Measurements from ENCODE around the gene COBLL1.

COBLL1 gene

GRCh38 chr2:164802095-164802707 lies 39.4 kb downstream of the COBLL1 start:
- no peaks in the 10 kb centered on the region for H3K4me1 ChIP-seq (ENCODE audit: control insufficient read depth, insufficient read depth, low read length)
- no peaks in the 10 kb centered on the region for H3K36me3 ChIP-seq (ENCODE audit: control insufficient read depth in 2 of 2, insufficient read depth in 2 of 2, low read length in 2 of 2)
- no peak overlapping the region for H3K9ac ChIP-seq (ENCODE audit: low read length in 2 of 2)
- H3K4me3 ChIP-seq (ENCODE audit: low read length in 2 of 2): no peak overlapping the region
- H3K9me3 ChIP-seq (ENCODE audit: control insufficient read depth in 2 of 2, low read length in 2 of 2): no peaks in the 10 kb centered on the region
- H3K27me3 ChIP-seq (ENCODE audit: control insufficient read depth in 1 of 2, insufficient read depth in 2 of 2, low read length in 2 of 2): no peaks in the 10 kb centered on the region
- H3K27ac ChIP-seq (ENCODE audit: low read length): no peak overlapping the region

GRCh38 chr2:164800572-164800971 lies 41.1 kb downstream of the COBLL1 start:
- Histone ChIP-seq H3K4me3 (ENCODE audit: low read length in 2 of 2) (no peak overlapping the region), H3K36me3 (ENCODE audit: control insufficient read depth in 2 of 2, insufficient read depth in 2 of 2, low read length in 2 of 2) (no peaks in the 10 kb centered on the region), H3K27me3 (ENCODE audit: control insufficient read depth in 1 of 2, insufficient read depth in 2 of 2, low read length in 2 of 2) (no peaks in the 10 kb centered on the region), H3K4me1 (ENCODE audit: control insufficient read depth, insufficient read depth, low read length) (no peaks in the 10 kb centered on the region), H3K9ac (ENCODE audit: low read length in 2 of 2) (no peak overlapping the region), H3K9me3 (ENCODE audit: control insufficient read depth in 2 of 2, low read length in 2 of 2) (no peaks in the 10 kb centered on the region), H3K27ac (ENCODE audit: low read length) (no peak overlapping the region)

- H3K9me3 ChIP-seq (ENCODE audit: control insufficient read depth in 2 of 2, low read length in 2 of 2): no peaks in the 10 kb centered on the region
- no peaks in the 10 kb centered on the region for H3K36me3 ChIP-seq (ENCODE audit: control insufficient read depth in 2 of 2, insufficient read depth in 2 of 2, low read length in 2 of 2)
- no peak overlapping the region for H3K27ac ChIP-seq (ENCODE audit: low read length)
- H3K4me1 ChIP-seq (ENCODE audit: control insufficient read depth, insufficient read depth, low read length): no peaks in the 10 kb centered on the region
- no peak overlapping the region for H3K9ac ChIP-seq (ENCODE audit: low read length in 2 of 2)
- H3K27me3 ChIP-seq (ENCODE audit: control insufficient read depth in 1 of 2, insufficient read depth in 2 of 2, low read length in 2 of 2): no peaks in the 10 kb centered on the region
- no peak overlapping the region for H3K4me3 ChIP-seq (ENCODE audit: low read length in 2 of 2)
Observed at GRCh38 chr2:164797627-164798026, 44.0 kb downstream of the COBLL1 start.

GRCh38 chr2:164796999-164797398 lies 44.6 kb downstream of the COBLL1 start:
- no peak overlapping the region for H3K9ac ChIP-seq (ENCODE audit: low read length in 2 of 2)
- no peak overlapping the region for H3K27ac ChIP-seq (ENCODE audit: low read length)
- H3K4me3 ChIP-seq (ENCODE audit: low read length in 2 of 2): no peak overlapping the region
- H3K27me3 ChIP-seq (ENCODE audit: control insufficient read depth in 1 of 2, insufficient read depth in 2 of 2, low read length in 2 of 2): no peaks in the 10 kb centered on the region
- H3K9me3 ChIP-seq (ENCODE audit: control insufficient read depth in 2 of 2, low read length in 2 of 2): no peaks in the 10 kb centered on the region
- H3K36me3 ChIP-seq (ENCODE audit: control insufficient read depth in 2 of 2, insufficient read depth in 2 of 2, low read length in 2 of 2): no peaks in the 10 kb centered on the region
- no peaks in the 10 kb centered on the region for H3K4me1 ChIP-seq (ENCODE audit: control insufficient read depth, insufficient read depth, low read length)

- no peaks in the 10 kb centered on the region for H3K36me3 ChIP-seq (ENCODE audit: control insufficient read depth in 2 of 2, insufficient read depth in 2 of 2, low read length in 2 of 2)
- no peaks in the 10 kb centered on the region for H3K4me1 ChIP-seq (ENCODE audit: control insufficient read depth, insufficient read depth, low read length)
- H3K9ac ChIP-seq (ENCODE audit: low read length in 2 of 2): no peak overlapping the region
- H3K27me3 ChIP-seq (ENCODE audit: control insufficient read depth in 1 of 2, insufficient read depth in 2 of 2, low read length in 2 of 2): no peaks in the 10 kb centered on the region
- no peak overlapping the region for H3K27ac ChIP-seq (ENCODE audit: low read length)
- no peaks in the 10 kb centered on the region for H3K9me3 ChIP-seq (ENCODE audit: control insufficient read depth in 2 of 2, low read length in 2 of 2)
- no peak overlapping the region for H3K4me3 ChIP-seq (ENCODE audit: low read length in 2 of 2)
Observed at GRCh38 chr2:164794432-164795231, 47.0 kb downstream of the COBLL1 start.

- H3K4me3 ChIP-seq (ENCODE audit: low read length in 2 of 2): no peak overlapping the region
- no peaks in the 10 kb centered on the region for H3K36me3 ChIP-seq (ENCODE audit: control insufficient read depth in 2 of 2, insufficient read depth in 2 of 2, low read length in 2 of 2)
- H3K9ac ChIP-seq (ENCODE audit: low read length in 2 of 2): no peak overlapping the region
- no peaks in the 10 kb centered on the region for H3K27me3 ChIP-seq (ENCODE audit: control insufficient read depth in 1 of 2, insufficient read depth in 2 of 2, low read length in 2 of 2)
- H3K27ac ChIP-seq (ENCODE audit: low read length): no peak overlapping the region
- H3K4me1 ChIP-seq (ENCODE audit: control insufficient read depth, insufficient read depth, low read length): no peaks in the 10 kb centered on the region
- H3K9me3 ChIP-seq (ENCODE audit: control insufficient read depth in 2 of 2, low read length in 2 of 2): no peaks in the 10 kb centered on the region
Observed at GRCh38 chr2:164794016-164794415, 47.6 kb downstream of the COBLL1 start.

- Histone ChIP-seq H3K27me3 (ENCODE audit: control insufficient read depth in 1 of 2, insufficient read depth in 2 of 2, low read length in 2 of 2) (no peaks in the 10 kb centered on the region), H3K9me3 (ENCODE audit: control insufficient read depth in 2 of 2, low read length in 2 of 2) (no peaks in the 10 kb centered on the region), H3K4me1 (ENCODE audit: control insufficient read depth, insufficient read depth, low read length) (no peaks in the 10 kb centered on the region), H3K4me3 (ENCODE audit: low read length in 2 of 2) (no peak overlapping the region), H3K9ac (ENCODE audit: low read length in 2 of 2) (no peak overlapping the region), H3K27ac (ENCODE audit: low read length) (no peak overlapping the region), H3K36me3 (ENCODE audit: control insufficient read depth in 2 of 2, insufficient read depth in 2 of 2, low read length in 2 of 2) (no peaks in the 10 kb centered on the region)
Observed at GRCh38 chr2:164793529-164793928, 48.1 kb downstream of the COBLL1 start.

GRCh38 chr2:164792316-164793170 lies 49.1 kb downstream of the COBLL1 start:
- no peak overlapping the region for H3K4me3 ChIP-seq (ENCODE audit: low read length in 2 of 2)
- no peak overlapping the region for H3K27ac ChIP-seq (ENCODE audit: low read length)
- H3K9ac ChIP-seq (ENCODE audit: low read length in 2 of 2): no peak overlapping the region
- H3K4me1 ChIP-seq (ENCODE audit: control insufficient read depth, insufficient read depth, low read length): no peaks in the 10 kb centered on the region
- no peaks in the 10 kb centered on the region for H3K9me3 ChIP-seq (ENCODE audit: control insufficient read depth in 2 of 2, low read length in 2 of 2)
- no peaks in the 10 kb centered on the region for H3K36me3 ChIP-seq (ENCODE audit: control insufficient read depth in 2 of 2, insufficient read depth in 2 of 2, low read length in 2 of 2)
- H3K27me3 ChIP-seq (ENCODE audit: control insufficient read depth in 1 of 2, insufficient read depth in 2 of 2, low read length in 2 of 2): no peaks in the 10 kb centered on the region

- H3K27me3 ChIP-seq (ENCODE audit: control insufficient read depth in 1 of 2, insufficient read depth in 2 of 2, low read length in 2 of 2): no peaks in the 10 kb centered on the region
- no peak overlapping the region for H3K27ac ChIP-seq (ENCODE audit: low read length)
- H3K36me3 ChIP-seq (ENCODE audit: control insufficient read depth in 2 of 2, insufficient read depth in 2 of 2, low read length in 2 of 2): no peaks in the 10 kb centered on the region
- no peak overlapping the region for H3K4me3 ChIP-seq (ENCODE audit: low read length in 2 of 2)
- H3K9me3 ChIP-seq (ENCODE audit: control insufficient read depth in 2 of 2, low read length in 2 of 2): no peaks in the 10 kb centered on the region
- peaks cover 6% of the 10 kb centered on the region for H3K4me1 ChIP-seq (ENCODE audit: control insufficient read depth, insufficient read depth, low read length)
- H3K9ac ChIP-seq (ENCODE audit: low read length in 2 of 2): no peak overlapping the region
Observed at GRCh38 chr2:164789968-164790367, 51.7 kb downstream of the COBLL1 start.

- Histone ChIP-seq H3K4me1 (ENCODE audit: control insufficient read depth, insufficient read depth, low read length) (peaks cover 15% of the 10 kb centered on the region), H3K27me3 (ENCODE audit: control insufficient read depth in 1 of 2, insufficient read depth in 2 of 2, low read length in 2 of 2) (no peaks in the 10 kb centered on the region), H3K36me3 (ENCODE audit: control insufficient read depth in 2 of 2, insufficient read depth in 2 of 2, low read length in 2 of 2) (no peaks in the 10 kb centered on the region), H3K4me3 (ENCODE audit: low read length in 2 of 2) (no peak overlapping the region), H3K9me3 (ENCODE audit: control insufficient read depth in 2 of 2, low read length in 2 of 2) (no peaks in the 10 kb centered on the region), H3K9ac (ENCODE audit: low read length in 2 of 2) (no peak overlapping the region), H3K27ac (ENCODE audit: low read length) (no peak overlapping the region)
Observed at GRCh38 chr2:164786787-164787186, 54.8 kb downstream of the COBLL1 start.

Measured in stomach smooth muscle (tissue), 2 donors.